ENCODE data around the gene AGPAT2. TPM values are rescaled to one million over a fixed set of nuclear protein-coding genes. Genes with fewer than 3 reads are reported as not detected.

Gene AGPAT2
- total RNA-seq, 1 donor: 29.0 TPM

DNA sequence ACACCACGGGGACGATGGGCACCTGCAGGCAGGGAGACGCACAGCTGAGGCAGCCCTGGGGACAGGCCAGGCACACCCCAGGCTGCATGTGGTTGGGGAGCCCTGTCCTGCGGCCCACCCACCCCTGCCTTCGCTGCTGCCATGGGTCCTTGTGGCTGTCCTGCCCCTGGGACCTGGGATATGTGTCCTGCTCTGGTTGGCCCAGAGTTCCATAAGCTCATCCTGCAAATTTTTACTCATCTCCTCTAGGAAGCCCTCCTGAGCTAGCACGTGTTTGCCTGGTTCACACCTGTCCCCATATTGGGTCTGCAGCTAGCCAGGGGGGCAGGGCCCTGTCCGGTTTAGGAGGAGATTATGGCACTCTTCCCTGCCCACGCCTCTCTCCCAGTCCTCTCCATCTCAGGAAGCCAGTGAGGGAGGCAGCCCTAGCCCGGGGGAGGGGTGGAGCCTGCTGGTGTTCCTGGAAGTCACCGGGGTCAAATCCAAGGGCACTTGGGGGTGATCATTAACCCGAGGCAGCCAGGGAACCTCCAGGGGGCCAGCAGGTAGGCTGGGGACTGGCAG is 12.4 kb downstream of the AGPAT2 start:
- H3K4me3 ChIP-seq (ENCODE audit: low read depth, low read length): no peak overlapping the region
- TF ChIP-seq, protein P1, sequence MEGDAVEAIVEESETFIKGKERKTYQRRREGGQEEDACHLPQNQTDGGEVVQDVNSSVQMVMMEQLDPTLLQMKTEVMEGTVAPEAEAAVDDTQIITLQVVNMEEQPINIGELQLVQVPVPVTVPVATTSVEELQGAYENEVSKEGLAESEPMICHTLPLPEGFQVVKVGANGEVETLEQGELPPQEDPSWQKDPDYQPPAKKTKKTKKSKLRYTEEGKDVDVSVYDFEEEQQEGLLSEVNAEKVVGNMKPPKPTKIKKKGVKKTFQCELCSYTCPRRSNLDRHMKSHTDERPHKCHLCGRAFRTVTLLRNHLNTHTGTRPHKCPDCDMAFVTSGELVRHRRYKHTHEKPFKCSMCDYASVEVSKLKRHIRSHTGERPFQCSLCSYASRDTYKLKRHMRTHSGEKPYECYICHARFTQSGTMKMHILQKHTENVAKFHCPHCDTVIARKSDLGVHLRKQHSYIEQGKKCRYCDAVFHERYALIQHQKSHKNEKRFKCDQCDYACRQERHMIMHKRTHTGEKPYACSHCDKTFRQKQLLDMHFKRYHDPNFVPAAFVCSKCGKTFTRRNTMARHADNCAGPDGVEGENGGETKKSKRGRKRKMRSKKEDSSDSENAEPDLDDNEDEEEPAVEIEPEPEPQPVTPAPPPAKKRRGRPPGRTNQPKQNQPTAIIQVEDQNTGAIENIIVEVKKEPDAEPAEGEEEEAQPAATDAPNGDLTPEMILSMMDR (IDR thresholded peaks at IDR 0.05; ENCODE audit: insufficient read depth, low read length): no peak
- no peak for DNase-seq (ENCODE audit: low read depth)

DNA sequence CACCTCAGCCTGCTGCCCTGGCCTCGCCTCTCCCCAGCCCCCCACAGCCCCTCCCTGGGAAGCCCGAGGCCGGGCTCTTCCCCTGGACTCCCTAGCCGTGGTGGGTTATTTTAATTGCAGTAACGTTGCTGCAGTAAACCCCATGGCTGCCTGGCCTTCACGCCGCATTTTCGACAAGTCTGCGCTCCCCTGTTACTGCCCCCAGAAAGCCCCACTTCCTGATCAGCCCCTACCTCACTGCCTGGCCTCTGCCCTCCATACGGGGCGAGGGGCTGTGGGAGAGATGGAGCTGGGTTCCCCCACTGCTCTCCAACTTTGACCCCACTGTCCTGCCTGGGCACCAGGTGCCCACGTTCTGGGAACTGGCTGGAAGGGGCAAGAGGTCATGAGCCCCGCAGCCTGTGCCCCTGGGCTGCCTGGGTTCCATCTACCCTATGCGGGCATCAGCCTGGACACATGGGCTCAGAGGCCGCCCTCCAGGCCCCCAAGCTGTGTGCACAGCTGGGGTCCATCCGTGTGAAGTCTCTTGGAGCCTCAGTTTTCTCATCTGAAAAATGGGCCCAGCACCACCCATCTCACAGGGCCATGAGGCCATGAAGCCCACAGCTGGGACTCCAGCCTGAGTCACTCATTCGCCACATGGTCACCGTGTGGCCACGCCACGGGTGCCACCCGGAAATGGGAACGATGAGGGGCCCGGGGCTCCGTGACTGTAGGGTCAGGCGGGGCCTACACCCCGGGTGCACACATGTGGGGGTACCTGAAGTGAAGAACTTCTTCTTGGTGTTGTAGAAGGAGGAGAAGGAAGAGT is 13.1 kb downstream of the AGPAT2 start:
- no peak for DNase-seq (ENCODE audit: low read depth)
- TF ChIP-seq, protein P1 (IDR thresholded peaks at IDR 0.05; ENCODE audit: insufficient read depth, low read length): no peak
- H3K4me3 ChIP-seq (ENCODE audit: low read depth, low read length): no peak overlapping the region

DNA sequence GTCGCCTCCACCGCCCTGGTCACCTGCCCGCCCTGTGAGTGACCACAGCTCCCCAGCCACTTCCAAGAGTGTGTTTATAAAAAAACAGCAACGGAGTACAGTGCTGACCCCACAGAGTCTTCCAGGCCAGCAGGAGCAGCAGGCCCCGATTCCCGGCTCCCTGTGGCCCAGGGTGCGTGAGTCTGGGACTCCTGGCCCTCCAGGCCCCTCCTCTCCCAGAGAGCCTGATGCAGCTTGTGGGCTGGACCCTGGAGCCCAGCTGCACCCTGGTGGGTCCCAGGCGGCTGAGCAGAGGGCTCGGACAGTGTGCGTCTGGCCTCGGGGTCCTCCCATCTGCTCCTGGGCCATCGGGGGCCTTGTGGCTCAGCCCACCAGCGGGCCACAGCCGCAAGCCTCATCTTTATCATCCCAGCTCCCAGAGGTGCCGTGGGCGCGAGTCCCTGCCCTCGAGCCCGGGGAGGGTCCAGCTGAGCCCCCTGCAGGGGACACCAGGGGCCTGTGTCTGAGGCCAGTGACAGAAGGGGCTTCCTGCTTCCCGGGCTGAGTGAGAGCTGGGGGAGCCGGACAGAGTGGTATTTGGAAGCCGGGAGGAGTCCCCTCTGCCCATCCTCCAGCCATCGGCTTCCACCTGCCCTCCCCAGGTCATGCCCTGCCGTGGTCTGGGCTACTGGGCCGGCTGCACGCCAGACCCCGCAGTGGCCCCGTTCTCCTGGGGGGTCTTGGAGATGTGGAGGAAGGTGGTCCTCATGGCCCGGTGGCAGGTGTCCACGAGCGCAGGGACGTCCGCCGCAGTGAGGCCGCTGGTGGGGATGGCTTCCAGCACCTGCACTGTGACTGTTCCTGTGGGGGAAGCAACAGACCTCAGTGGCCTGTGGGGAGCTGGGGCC is 13.9 kb downstream of the AGPAT2 start:
- H3K4me3 ChIP-seq (ENCODE audit: low read depth, low read length): no peak overlapping the region
- DNase-seq (ENCODE audit: low read depth): no peak
- TF ChIP-seq, protein P1 (IDR thresholded peaks at IDR 0.05; ENCODE audit: insufficient read depth, low read length): no peak

DNA sequence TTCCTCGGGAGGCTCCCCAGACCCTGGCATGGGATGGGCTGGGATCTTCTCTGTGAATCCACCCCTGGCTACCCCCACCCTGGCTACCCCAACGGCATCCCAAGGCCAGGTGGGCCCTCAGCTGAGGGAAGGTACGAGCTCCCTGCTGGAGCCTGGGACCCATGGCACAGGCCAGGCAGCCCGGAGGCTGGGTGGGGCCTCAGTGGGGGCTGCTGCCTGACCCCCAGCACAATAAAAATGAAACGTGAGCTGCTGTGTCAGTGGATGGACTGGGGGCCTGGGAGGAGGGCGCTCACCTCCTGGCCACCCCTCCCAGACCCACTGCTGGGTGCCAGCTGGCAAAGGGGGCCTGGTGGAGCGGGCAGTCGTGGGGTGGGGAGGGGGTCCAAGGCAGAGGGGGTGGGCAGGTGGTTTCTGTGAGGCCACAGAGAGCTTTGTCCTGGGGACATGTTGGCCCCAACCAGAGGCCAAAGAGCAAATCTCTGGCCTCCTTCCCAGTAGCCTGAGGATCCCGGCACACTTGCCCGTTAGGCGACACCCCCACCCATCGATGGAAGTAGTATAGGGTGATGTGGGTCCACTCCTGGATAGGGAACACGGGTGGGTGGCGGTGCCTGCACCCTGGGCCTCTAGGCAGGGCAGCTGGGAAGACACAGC is 14.7 kb downstream of the AGPAT2 start:
- TF ChIP-seq, protein P1 (IDR thresholded peaks at IDR 0.05; ENCODE audit: insufficient read depth, low read length): no peak
- DNase-seq (ENCODE audit: low read depth): no peak
- H3K4me3 ChIP-seq (ENCODE audit: low read depth, low read length): no peak overlapping the region

DNA sequence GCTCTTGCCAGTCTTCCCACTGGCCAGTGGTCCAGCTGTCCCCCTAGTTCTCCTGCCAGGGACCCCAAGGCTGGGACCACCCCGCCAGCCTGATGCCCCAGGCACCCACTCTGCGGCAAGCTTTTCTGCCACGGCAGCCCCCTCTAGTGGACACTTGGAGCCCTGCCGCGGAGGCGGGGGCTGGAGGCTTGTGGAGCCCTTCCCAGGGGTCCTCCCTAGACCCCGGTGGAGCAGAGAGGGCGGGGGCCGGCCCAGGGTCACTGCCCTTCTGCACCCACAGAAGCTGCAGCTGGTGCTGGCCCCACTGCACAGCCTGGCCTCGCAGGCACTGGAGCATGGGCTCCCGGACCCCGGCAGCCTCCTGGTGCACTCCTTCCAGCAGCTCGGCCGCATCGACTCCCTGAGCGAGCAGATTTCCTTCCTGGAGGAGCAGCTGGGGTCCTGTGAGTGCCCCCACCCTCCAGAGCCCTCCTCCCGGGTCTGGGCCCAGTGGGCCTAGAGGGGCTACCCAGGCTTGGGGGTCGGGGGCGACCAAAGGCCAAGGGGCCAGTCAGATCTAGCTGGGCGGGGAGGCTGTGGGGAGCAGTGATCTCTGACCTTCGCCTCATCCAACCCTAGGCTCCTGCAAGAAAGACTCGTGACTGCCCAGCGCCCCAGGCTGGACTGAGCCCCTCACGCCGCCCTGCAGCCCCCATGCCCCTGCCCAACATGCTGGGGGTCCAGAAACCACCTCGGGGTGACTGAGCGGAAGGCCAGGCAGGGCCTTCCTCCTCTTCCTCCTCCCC is 15.4 kb downstream of the AGPAT2 start:
- TF ChIP-seq, protein P1 (IDR thresholded peaks at IDR 0.05; ENCODE audit: insufficient read depth, low read length): peak; percentile 86
- H3K4me3 ChIP-seq (ENCODE audit: low read depth, low read length): no peak overlapping the region
- DNase-seq (ENCODE audit: low read depth): no peak

DNA sequence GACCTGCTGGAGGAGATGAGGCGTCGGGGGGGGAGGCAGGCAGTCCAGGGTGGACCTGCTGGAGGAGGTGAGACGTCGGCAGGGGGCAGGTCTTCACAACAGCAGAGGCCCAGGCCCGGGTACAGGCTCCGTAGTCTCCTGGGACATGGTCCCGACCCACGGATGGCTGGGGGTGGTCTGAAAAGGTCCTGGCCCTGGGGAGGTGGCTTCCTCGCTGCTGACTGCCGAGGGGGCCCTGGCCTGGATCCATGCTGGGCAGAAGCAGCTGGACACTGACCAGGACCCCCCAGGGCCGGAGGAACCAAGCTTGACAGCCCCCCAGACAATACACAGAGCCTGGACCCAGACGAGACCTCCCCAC is 16.0 kb downstream of the AGPAT2 start:
- H3K4me3 ChIP-seq (ENCODE audit: low read depth, low read length): no peak overlapping the region
- DNase-seq (ENCODE audit: low read depth): no peak
- TF ChIP-seq, protein P1 (IDR thresholded peaks at IDR 0.05; ENCODE audit: insufficient read depth, low read length): no peak

All from fibroblast of the aortic adventitia (primary cell).